Hepatocyte (in vitro differentiated cells): ENCODE measurements around the gene TBC1D22B. TPM values are rescaled to one million over a fixed set of nuclear protein-coding genes. Genes with fewer than 3 reads are reported as not detected.

Experiments used
- DNase-seq: peaks from one replicate; pipeline ENCODE4 v3.0.0-alpha.2; 2016; ENCODE audit warnings: low spot score
- H2AFZ ChIP-seq: fragments of 200-600 bp; sonication (generic); 2 replicates; pipeline ENCODE4 v1.6.0; 2016; ENCODE audit warnings: antibody characterized with exemption, mild to moderate bottlenecking
- H3K27ac ChIP-seq: fragments of 200-600 bp; sonication (generic); 2 replicates; pipeline ENCODE4 v1.5.1; 2016; ENCODE audit warnings: mild to moderate bottlenecking
- H3K27me3 ChIP-seq: fragments of 200-600 bp; sonication (generic); 2 replicates; pipeline ENCODE4 v1.6.1; 2016
- H3K36me3 ChIP-seq: fragments of 200-600 bp; sonication (generic); replicated peaks from 2 replicates; pipeline ENCODE4 v1.5.1; 2016; ENCODE audit warnings: low read depth; ENCODE audit not compliant: insufficient read depth
- H3K4me1 ChIP-seq: fragments of 200-600 bp; sonication (generic); 2 replicates; pipeline ENCODE4 v1.5.1; 2016; ENCODE audit warnings: mild to moderate bottlenecking, moderate library complexity; ENCODE audit not compliant: insufficient read depth
- H3K4me2 ChIP-seq: fragments of 200-600 bp; sonication (generic); 2 replicates; pipeline ENCODE4 v1.6.0; 2016
- H3K4me3 ChIP-seq: fragments of 200-600 bp; sonication (generic); 2 replicates; pipeline ENCODE4 v1.5.1; 2016; ENCODE audit warnings: mild to moderate bottlenecking
- H3K79me2 ChIP-seq: fragments of 200-600 bp; sonication (generic); 2 replicates; pipeline ENCODE4 v1.6.0; 2017; ENCODE audit warnings: mild to moderate bottlenecking
- H3K9me2 ChIP-seq: fragments of 200-600 bp; sonication (generic); replicated peaks from 2 replicates; pipeline ENCODE4 v1.6.0; 2017; ENCODE audit warnings: mild to moderate bottlenecking; ENCODE audit not compliant: insufficient read depth
- H3K9me3 ChIP-seq: fragments of 200-600 bp; sonication (generic); 2 replicates; pipeline ENCODE4 v1.5.1; 2016; ENCODE audit warnings: low read depth, mild to moderate bottlenecking
- H4K20me1 ChIP-seq: fragments of 200-600 bp; sonication (generic); 2 replicates; pipeline ENCODE4 v1.6.0; 2016; ENCODE audit warnings: mild to moderate bottlenecking; ENCODE audit not compliant: insufficient read depth, poor library complexity, severe bottlenecking
- EZH2 ChIP-seq: fragments of 200-600 bp; sonication (generic); IDR thresholded peaks from 2 replicates; pipeline ENCODE4 v1.6.1; 2016; ENCODE audit warnings: antibody characterized with exemption, mild to moderate bottlenecking, borderline replicate concordance
- EZH2phosphoT487 ChIP-seq: fragments of 200-600 bp; sonication (generic); IDR thresholded peaks from one replicate; pipeline ENCODE4 v1.6.1; 2018; ENCODE audit warnings: antibody characterized with exemption, mild to moderate bottlenecking, low read depth, moderate library complexity; ENCODE audit not compliant: unreplicated experiment, severe bottlenecking
- WGBS: methylation state at CpG from one replicate; pipeline ENCODE4 v1.1.6; 2016; ENCODE audit warnings: low lambda C conversion rate; ENCODE audit errors: missing lambda C conversion rate; 5-methylcytosine and 5-hydroxymethylcytosine counted together
- polyA plus RNA-seq: library from polyadenylated mRNA; unstranded; fragments of >200 nt; fragmentation: Nextera tagmentation; extraction: Ambion mirVana; gene quantifications from 2 replicates; pipeline ENCODE4 v1.2.1, GENCODE V29; 2016
- total RNA-seq: library from RNA; depleted of rRNA; stranded (reverse); fragments of >200 nt; gene quantifications from 2 replicates; pipeline ENCODE4 v1.2.3, GENCODE V29; 2014
- TF ChIP-seq, protein P1 (sequence below): fragments of 200-600 bp; sonication (generic); IDR thresholded peaks from 2 replicates; pipeline ENCODE4 v1.5.1; 2016; ENCODE audit warnings: antibody characterized with exemption, mild to moderate bottlenecking; ENCODE audit not compliant: poor library complexity

Gene TBC1D22B
- total and polyA plus RNA-seq, 2 experiments from 2014 or later = 5.2 to 8.2 TPM

DNA sequence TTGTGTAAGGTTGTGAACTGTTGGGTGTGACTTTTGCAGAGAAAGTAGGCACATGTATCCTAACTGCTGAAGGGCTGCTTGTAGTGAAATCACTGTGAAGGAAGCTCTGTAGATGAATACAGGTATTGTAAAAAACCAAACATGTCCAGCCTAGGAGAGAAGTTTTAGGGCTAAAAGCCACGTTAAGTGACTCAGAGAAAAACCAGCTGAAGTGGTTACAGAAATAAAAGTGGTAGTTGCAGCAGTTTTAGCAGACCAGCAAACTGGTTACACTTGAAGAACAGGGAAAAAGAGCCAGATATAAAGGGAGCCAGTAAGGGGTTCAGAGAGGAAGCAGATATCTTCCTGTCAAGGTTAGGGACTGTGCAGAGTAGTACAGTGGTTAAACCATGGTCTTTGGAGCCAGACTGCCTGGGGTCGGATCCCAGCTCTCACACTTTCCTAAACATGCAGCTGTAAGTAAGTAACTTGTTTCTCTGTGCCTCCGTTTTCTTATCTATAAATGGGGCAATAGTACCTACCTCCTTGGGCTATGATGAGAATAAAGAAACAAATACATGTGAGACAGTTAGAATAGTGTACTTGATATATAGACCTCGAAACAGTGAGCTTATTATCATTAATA, 62.4 kb downstream of the TBC1D22B start:
- no peak overlapping the region for H3K27ac ChIP-seq
- TF ChIP-seq EZH2phosphoT487 = no peak
- WGBS = 85% methylated on average over 4 of the region's 4 CpGs

DNA sequence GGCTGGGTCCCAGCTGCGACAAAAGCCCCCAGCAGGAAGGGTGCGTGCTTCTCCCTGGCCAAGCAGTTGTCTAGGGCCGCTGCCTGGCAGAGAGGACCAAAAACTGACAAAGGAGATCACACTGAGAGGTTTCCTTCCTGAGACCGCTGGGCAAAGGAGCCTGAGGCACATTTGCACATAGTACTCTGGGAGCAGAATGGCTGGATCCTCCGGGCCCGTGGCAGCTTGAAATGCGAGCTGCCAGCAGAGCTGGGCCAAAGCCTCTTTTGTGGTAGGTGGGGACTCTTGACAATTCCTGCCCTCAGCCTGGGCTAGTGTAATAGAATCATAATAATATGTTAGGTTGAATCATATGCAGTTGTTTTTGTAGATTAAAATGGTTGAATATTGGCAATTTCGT, 63.1 kb downstream of the TBC1D22B start:
- Histone ChIP-seq H2AFZ (no peak overlapping the region), H3K9me2 (no peaks in the 10 kb centered on the region), H3K79me2 (no peaks in the 10 kb centered on the region), H3K27ac (no peak overlapping the region), H3K4me1 (peaks cover 24% of the 10 kb centered on the region), H3K9me3 (no peaks in the 10 kb centered on the region), H3K4me3 (no peak overlapping the region), H3K27me3 (no peaks in the 10 kb centered on the region), H3K4me2 (no peak overlapping the region), H3K36me3 (no peaks in the 10 kb centered on the region), H4K20me1 (no peaks in the 10 kb centered on the region)
- WGBS = 85% methylated on average over 8 of the region's 8 CpGs
- TF ChIP-seq EZH2phosphoT487 (no peak), EZH2 (no peak)
- TF ChIP-seq, protein P1, sequence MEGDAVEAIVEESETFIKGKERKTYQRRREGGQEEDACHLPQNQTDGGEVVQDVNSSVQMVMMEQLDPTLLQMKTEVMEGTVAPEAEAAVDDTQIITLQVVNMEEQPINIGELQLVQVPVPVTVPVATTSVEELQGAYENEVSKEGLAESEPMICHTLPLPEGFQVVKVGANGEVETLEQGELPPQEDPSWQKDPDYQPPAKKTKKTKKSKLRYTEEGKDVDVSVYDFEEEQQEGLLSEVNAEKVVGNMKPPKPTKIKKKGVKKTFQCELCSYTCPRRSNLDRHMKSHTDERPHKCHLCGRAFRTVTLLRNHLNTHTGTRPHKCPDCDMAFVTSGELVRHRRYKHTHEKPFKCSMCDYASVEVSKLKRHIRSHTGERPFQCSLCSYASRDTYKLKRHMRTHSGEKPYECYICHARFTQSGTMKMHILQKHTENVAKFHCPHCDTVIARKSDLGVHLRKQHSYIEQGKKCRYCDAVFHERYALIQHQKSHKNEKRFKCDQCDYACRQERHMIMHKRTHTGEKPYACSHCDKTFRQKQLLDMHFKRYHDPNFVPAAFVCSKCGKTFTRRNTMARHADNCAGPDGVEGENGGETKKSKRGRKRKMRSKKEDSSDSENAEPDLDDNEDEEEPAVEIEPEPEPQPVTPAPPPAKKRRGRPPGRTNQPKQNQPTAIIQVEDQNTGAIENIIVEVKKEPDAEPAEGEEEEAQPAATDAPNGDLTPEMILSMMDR = no peak
- DNase-seq = no peak

More for the DNA sequence above, 62.4 kb downstream of the TBC1D22B start:
- Histone ChIP-seq H3K27me3 (no peaks in the 10 kb centered on the region), H3K9me3 (no peaks in the 10 kb centered on the region), H3K4me2 (no peak overlapping the region), H3K79me2 (no peaks in the 10 kb centered on the region), H3K36me3 (no peaks in the 10 kb centered on the region), H3K4me3 (no peak overlapping the region), H3K4me1 (peaks cover 18% of the 10 kb centered on the region), H3K9me2 (no peaks in the 10 kb centered on the region), H4K20me1 (no peaks in the 10 kb centered on the region), H2AFZ (no peak overlapping the region)
- no peak for DNase-seq

DNA sequence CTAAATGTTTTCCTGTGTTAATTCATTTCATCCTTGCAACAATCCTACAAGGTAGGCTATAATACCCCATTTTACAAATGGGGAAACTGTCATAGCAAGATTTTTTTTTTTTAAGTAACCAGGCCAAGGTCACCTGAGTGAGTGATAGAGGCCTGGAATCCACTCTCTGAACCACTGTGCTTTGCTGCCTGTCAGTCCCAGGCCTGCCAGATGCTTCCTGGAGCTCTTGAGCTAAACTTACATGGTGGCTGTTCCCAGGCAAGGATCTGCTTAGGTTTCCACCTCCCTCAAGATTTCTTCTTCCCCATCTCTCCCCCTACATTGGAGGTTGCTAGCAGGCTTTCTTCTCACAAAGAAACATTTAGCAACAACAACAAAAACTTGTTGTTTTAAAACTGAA, 63.5 kb downstream of the TBC1D22B start:
- H4K20me1 ChIP-seq = no peaks in the 10 kb centered on the region
- H3K4me2 ChIP-seq = no peak overlapping the region
- H3K9me2 ChIP-seq = no peaks in the 10 kb centered on the region
- H3K27me3 ChIP-seq = no peaks in the 10 kb centered on the region
- H3K9me3 ChIP-seq = no peaks in the 10 kb centered on the region
- no peak for DNase-seq
- H3K36me3 ChIP-seq = no peaks in the 10 kb centered on the region
- no peak overlapping the region for H2AFZ ChIP-seq
- TF ChIP-seq, protein P1 = no peak
- TF ChIP-seq EZH2 = no peak
- no peak for TF ChIP-seq EZH2phosphoT487
- no peak overlapping the region for H3K27ac ChIP-seq
- H3K79me2 ChIP-seq = no peaks in the 10 kb centered on the region
- no peak overlapping the region for H3K4me3 ChIP-seq
- H3K4me1 ChIP-seq = peaks cover 24% of the 10 kb centered on the region

DNA sequence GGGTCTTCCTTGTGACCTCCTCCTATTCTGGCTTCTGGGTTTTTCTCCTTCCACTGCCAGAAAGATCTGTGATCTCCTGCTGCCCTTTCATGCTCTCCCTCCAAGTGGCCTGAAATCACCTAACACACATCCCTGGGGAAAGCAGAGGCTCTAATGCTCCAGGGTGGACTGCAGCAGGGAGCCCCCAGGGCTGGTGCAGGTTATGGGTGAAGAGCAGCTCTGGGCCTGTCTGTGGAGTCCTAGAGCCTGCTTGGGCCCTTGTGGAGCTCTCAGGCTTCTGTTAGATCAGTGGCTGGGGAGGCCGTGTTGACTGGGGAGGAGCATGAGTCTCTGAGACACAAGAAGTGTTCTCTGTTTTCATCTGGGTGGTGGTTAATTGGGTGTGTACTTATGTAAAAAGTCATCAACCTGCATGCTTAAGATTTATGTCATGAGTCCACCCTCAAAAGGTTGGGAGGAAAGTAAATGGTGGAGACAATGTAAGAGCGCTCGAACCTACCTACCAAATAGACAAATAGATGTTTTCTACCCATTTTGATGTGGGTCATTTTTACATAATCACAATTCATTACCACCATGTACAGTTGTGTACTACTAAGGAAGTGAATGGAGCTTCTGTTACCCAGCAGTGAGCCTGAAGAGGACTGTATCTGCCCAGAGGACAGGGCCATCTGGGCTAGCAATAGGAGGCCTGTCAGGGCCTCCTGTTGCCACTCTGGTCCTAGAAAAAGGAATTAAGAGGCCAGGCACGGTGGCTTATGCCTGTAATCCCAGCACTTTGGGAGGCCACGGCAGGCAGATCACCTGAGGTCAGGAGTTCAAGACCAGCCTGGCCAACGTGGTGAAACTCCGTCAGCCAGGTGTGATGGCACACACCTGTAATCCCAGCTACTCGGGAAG, 64.2 kb downstream of the TBC1D22B start:
- H3K36me3 ChIP-seq = no peaks in the 10 kb centered on the region
- no peaks in the 10 kb centered on the region for H3K27me3 ChIP-seq
- no peak overlapping the region for H3K27ac ChIP-seq
- H2AFZ ChIP-seq = no peak overlapping the region
- peaks cover 24% of the 10 kb centered on the region for H3K4me1 ChIP-seq
- H3K9me2 ChIP-seq = no peaks in the 10 kb centered on the region
- TF ChIP-seq EZH2phosphoT487 (no peak), EZH2 (no peak)
- TF ChIP-seq, protein P1 = no peak
- WGBS = 86% methylated on average over 8 of the region's 8 CpGs
- no peak overlapping the region for H3K4me3 ChIP-seq
- no peaks in the 10 kb centered on the region for H4K20me1 ChIP-seq
- H3K9me3 ChIP-seq = no peaks in the 10 kb centered on the region
- no peak overlapping the region for H3K4me2 ChIP-seq
- DNase-seq = no peak
- H3K79me2 ChIP-seq = no peaks in the 10 kb centered on the region
